ENCODE results near the gene ZBTB5.
"Not testable (repeated sequence)": the region's sequence is repeated elsewhere in the genome, so short reads cannot be mapped to it uniquely, and the experiment has no call there.

DNA sequence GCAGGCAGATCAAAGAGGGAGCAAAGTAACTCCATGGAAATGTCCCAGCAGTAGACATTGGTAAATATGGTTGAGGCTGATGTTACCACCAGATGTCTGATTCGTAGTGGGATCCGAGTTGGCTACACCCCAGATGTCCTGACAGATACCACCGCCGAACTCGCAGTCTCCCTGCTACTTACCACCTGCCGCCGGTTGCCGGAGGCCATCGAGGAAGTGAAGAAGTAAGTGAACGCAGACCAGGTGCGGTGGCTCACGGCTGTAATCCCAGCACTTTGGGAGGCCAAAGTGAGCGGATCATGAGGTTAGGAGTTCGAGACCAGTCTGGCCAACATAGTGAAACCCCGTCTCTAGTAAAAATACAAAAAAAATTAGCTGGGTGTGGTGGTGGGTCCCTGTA is 38.8 kb downstream of the ZBTB5 start:
- TF ChIP-seq SP1 (IDR thresholded peaks at IDR 0.05); ELF4 (IDR thresholded peaks at IDR 0.05); PKNOX1 (IDR thresholded peaks at IDR 0.05); BHLHE40 (IDR thresholded peaks at IDR 0.05; ENCODE audit: borderline replicate concordance); FOXM1 (IDR thresholded peaks at IDR 0.05; ENCODE audit: borderline replicate concordance); LEF1 (IDR thresholded peaks at IDR 0.05; ENCODE audit: borderline replicate concordance); FOXK2 (IDR thresholded peaks at IDR 0.05); L3MBTL2 (conservative IDR thresholded peaks at IDR 0.05); SUZ12 (IDR thresholded peaks at IDR 0.05); ARNT (IDR thresholded peaks at IDR 0.05); CTBP1 (IDR thresholded peaks at IDR 0.05; ENCODE audit: borderline replicate concordance); TARDBP (IDR thresholded peaks at IDR 0.05): not testable (repeated sequence)
